Osteoblast (primary cell): ENCODE data around the gene ZNF384. TPM values are rescaled to one million over a fixed set of nuclear protein-coding genes. Genes with fewer than 3 reads are reported as not detected.

Source experiments
- DNase-seq: peaks from one replicate; pipeline ENCODE4 v3.0.0; 2011; ENCODE audit warnings: low spot score, mixed read lengths; ENCODE audit not compliant: insufficient read length; ENCODE audit errors: missing footprints
- H2AFZ ChIP-seq: 2 replicates; pipeline ENCODE4 v1.6.0; 2011; ENCODE audit warnings: mild to moderate bottlenecking, low read length
- H3K27ac ChIP-seq: 2 replicates; pipeline ENCODE4 v1.5.1; 2011; ENCODE audit warnings: mild to moderate bottlenecking, low read depth, low read length, moderate library complexity
- H3K27me3 ChIP-seq: 2 replicates; pipeline ENCODE4 v1.6.0; 2012; ENCODE audit warnings: mild to moderate bottlenecking, control low read depth, inconsistent platforms, low read length, moderate library complexity; ENCODE audit not compliant: insufficient read depth
- H3K36me3 ChIP-seq: 2 replicates; pipeline ENCODE4 v1.5.1; 2011; ENCODE audit warnings: mild to moderate bottlenecking, low read length, control low read depth, moderate library complexity; ENCODE audit not compliant: insufficient read depth
- H3K4me1 ChIP-seq: 2 replicates; pipeline ENCODE4 v1.5.1; 2011; ENCODE audit warnings: mild to moderate bottlenecking, low read length, control low read depth, moderate library complexity; ENCODE audit not compliant: insufficient read depth
- H3K4me2 ChIP-seq: 2 replicates; pipeline ENCODE4 v1.6.0; 2011; ENCODE audit warnings: mild to moderate bottlenecking, low read length; ENCODE audit not compliant: insufficient read depth
- H3K4me3 ChIP-seq: fragments of 200-600 bp; sonication (generic); 3 replicates; pipeline ENCODE4 v1.5.1; 2012; ENCODE audit warnings: mild to moderate bottlenecking, low read length, inconsistent platforms; ENCODE audit not compliant: insufficient read depth
- H3K79me2 ChIP-seq: 2 replicates; pipeline ENCODE4 v1.6.0; 2012; ENCODE audit warnings: mild to moderate bottlenecking, low read length, control low read depth, inconsistent platforms; ENCODE audit not compliant: insufficient read depth
- H3K9me3 ChIP-seq: 2 replicates; pipeline ENCODE4 v1.5.1; 2011; ENCODE audit warnings: low read depth, low read length, control low read depth
- H4K20me1 ChIP-seq: 2 replicates; pipeline ENCODE4 v1.6.0; 2012; ENCODE audit warnings: mild to moderate bottlenecking, low read length, control low read depth; ENCODE audit not compliant: insufficient read depth
- CTCF ChIP-seq: IDR thresholded peaks from 2 replicates; pipeline ENCODE4 v1.5.1; 2011; ENCODE audit warnings: mild to moderate bottlenecking, low read depth, low read length, moderate library complexity; ENCODE audit errors: extremely low read depth
- total RNA-seq: library from RNA; depleted of rRNA; stranded (reverse); fragments of >200 nt; gene quantifications from 2 replicates; pipeline ENCODE4 v1.2.3, GENCODE V29; 2012

The ZNF384 gene
- total RNA-seq, 1 donor = 19.9 TPM

- no peak overlapping the region for H3K27ac ChIP-seq
- no peaks in the 10 kb centered on the region for H4K20me1 ChIP-seq
- no peaks in the 10 kb centered on the region for H3K9me3 ChIP-seq
- no peak overlapping the region for H3K4me2 ChIP-seq
- no peak overlapping the region for H3K4me3 ChIP-seq
- H3K79me2 ChIP-seq = no peaks in the 10 kb centered on the region
- no peak for TF ChIP-seq CTCF
- no peaks in the 10 kb centered on the region for H3K36me3 ChIP-seq
- no peak for DNase-seq
- no peak overlapping the region for H2AFZ ChIP-seq
- H3K27me3 ChIP-seq = no peaks in the 10 kb centered on the region
- no peaks in the 10 kb centered on the region for H3K4me1 ChIP-seq
These were observed 61.6 kb downstream of the ZNF384 start for GRCh38 chr12:6627616-6628015.

- H3K4me1 ChIP-seq = no peaks in the 10 kb centered on the region
- peak; percentile 56 for DNase-seq
- no peak for TF ChIP-seq CTCF
- no peaks in the 10 kb centered on the region for H3K36me3 ChIP-seq
- no peak overlapping the region for H3K4me2 ChIP-seq
- no peak overlapping the region for H3K27ac ChIP-seq
- no peaks in the 10 kb centered on the region for H3K27me3 ChIP-seq
- H3K4me3 ChIP-seq = no peak overlapping the region
- no peaks in the 10 kb centered on the region for H3K79me2 ChIP-seq
- no peaks in the 10 kb centered on the region for H4K20me1 ChIP-seq
- H2AFZ ChIP-seq = no peak overlapping the region
- no peaks in the 10 kb centered on the region for H3K9me3 ChIP-seq
These were observed 62.4 kb downstream of the ZNF384 start for GRCh38 chr12:6626654-6627283.

- H2AFZ ChIP-seq = peak overlapping the region; percentile 88
- H3K4me2 ChIP-seq = peak overlapping the region; percentile 68
These were observed 68.3 kb downstream of the ZNF384 start for GRCh38 chr12:6620885-6621274.

More at GRCh38 chr12:6620885-6621274, 68.3 kb downstream of the ZNF384 start:
- H4K20me1 ChIP-seq = no peaks in the 10 kb centered on the region
- no peak for TF ChIP-seq CTCF
- no peak for DNase-seq
- H3K27me3 ChIP-seq = no peaks in the 10 kb centered on the region
- no peaks in the 10 kb centered on the region for H3K4me1 ChIP-seq
- no peaks in the 10 kb centered on the region for H3K36me3 ChIP-seq
- no peaks in the 10 kb centered on the region for H3K79me2 ChIP-seq
- H3K4me3 ChIP-seq = no peak overlapping the region
- no peak overlapping the region for H3K27ac ChIP-seq
- H3K9me3 ChIP-seq = no peaks in the 10 kb centered on the region
